HG03565 (cell line): ENCODE measurements around the gene VILL.

Experiments used
- ATAC-seq: cut with Tn5 transposase; IDR thresholded peaks from one replicate; pipeline ENCODE4 v1.9.1; 2021; ENCODE audit warnings: mild to moderate bottlenecking, moderate library complexity; ENCODE audit not compliant: unreplicated experiment

The VILL gene

GRCh38 chr3:37990527-37990926 is at the start of gene VILL:
VILL (plus strand) TSS chr3:37990786; CDS start chr3:37993673, 2,887 bp downstream.
- no peak for ATAC-seq

- ATAC-seq, result no peak
Measured at GRCh38 chr3:37941608-37942508, 48.7 kb upstream of the VILL start.

- ATAC-seq, result no peak
Measured at GRCh38 chr3:37942646-37943045, 47.9 kb upstream of the VILL start.

- ATAC-seq, result no peak
Measured at GRCh38 chr3:37943126-37943525, 47.5 kb upstream of the VILL start.

GRCh38 chr3:37943631-37944314 is 46.8 kb upstream of the VILL start:
- no peak for ATAC-seq

- ATAC-seq, result no peak
Measured at GRCh38 chr3:37944391-37944842, 46.2 kb upstream of the VILL start.

- no peak for ATAC-seq
Measured at GRCh38 chr3:37945156-37945806, 45.3 kb upstream of the VILL start.

DNA sequence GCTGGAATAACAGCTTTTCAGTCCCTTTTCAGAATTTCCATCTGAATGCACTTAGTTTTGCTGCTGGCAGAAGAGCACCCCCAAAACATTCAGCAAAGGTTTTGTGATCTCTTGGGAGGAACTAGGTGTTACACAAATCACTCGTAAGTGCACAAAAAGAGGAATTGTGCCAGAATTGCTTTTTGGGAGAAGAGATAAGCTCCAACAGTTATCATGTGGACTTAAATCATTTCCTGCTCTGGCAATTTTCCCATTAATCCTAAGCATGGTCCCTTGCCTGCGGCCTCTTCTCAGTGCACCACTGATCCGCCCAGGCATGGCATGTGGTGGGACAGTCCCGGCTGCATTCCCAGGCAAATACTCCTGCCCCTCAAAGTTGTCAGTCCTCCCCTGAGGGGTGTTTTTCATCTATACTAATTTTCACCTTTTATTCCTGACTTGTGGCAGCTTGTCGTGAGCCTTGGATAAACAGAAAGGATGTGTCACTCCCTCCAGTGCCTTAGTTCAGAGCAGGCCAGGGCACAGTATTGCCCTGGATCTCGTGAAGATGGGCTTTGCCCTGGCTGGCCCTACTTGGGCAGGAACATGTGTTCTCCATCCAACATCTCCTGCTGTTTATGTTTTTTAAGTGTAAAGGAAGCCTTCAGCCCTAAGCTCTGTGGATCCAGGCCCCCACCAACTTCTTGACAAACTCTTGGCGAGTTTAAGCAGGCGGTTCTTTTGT is 44.6 kb upstream of the VILL start:
- ATAC-seq, result no peak

- no peak for ATAC-seq
Measured at GRCh38 chr3:37946531-37946889, 44.1 kb upstream of the VILL start.

DNA sequence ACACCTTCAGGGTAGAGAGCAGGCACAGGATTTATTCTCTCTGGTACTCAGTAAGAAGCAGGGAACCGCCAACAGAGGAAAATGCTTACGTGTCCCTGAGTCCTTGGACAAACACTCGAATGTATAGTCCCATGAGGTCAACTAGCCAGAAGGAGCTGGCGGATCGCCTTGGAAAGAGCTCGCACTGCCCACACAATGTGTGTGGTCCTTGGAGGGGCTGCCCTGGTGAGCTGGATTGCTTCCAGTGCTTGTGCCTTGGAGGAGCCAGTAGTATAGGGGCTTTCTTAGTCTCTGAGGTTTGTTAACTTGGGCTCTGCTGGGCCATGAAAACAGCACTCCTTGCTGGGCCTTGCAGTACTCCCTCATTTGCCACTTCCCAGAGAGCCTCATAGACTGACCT is 40.7 kb upstream of the VILL start:
- ATAC-seq, result no peak

DNA sequence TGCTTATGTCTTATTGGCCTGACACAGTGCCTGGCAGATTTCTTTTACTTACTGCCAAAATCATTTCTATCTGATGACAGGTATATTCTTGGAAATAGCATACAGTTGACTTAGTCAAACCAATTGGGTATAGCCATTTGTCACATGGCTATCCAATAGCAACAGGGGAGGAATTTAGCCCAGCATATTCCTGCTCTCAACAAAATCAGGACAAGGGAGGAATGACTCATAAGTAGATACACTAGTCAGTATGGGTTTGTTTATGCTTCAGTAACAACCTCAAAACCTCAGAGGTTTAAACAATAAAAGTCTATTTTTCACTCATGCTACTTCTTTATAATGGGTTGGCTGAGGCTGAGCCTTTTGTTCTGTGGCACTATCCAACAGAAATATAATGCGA is 38.0 kb upstream of the VILL start:
- no peak for ATAC-seq

DNA sequence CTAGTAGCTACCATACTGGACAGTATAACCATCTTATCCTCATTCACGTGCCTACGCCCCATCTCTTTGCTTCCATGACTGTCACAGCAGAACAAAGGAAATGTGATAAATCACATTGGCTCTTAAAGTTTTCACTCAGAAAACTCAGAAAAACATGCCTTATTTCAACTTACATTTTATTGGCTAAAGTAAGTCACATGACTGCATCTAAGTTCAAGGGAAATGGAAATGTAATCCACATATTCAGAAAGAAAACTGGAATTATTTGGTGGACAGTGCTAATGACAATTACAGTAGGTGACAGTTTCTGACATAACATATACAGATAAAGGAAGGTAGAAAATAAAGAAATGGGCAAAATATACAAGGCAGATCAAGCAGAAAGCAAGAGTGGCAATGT is 37.4 kb upstream of the VILL start:
- ATAC-seq, result no peak

- no peak for ATAC-seq
Measured at GRCh38 chr3:37953707-37954394, 36.7 kb upstream of the VILL start.

- ATAC-seq, result no peak
Measured at GRCh38 chr3:37954881-37955280, 35.7 kb upstream of the VILL start.

DNA sequence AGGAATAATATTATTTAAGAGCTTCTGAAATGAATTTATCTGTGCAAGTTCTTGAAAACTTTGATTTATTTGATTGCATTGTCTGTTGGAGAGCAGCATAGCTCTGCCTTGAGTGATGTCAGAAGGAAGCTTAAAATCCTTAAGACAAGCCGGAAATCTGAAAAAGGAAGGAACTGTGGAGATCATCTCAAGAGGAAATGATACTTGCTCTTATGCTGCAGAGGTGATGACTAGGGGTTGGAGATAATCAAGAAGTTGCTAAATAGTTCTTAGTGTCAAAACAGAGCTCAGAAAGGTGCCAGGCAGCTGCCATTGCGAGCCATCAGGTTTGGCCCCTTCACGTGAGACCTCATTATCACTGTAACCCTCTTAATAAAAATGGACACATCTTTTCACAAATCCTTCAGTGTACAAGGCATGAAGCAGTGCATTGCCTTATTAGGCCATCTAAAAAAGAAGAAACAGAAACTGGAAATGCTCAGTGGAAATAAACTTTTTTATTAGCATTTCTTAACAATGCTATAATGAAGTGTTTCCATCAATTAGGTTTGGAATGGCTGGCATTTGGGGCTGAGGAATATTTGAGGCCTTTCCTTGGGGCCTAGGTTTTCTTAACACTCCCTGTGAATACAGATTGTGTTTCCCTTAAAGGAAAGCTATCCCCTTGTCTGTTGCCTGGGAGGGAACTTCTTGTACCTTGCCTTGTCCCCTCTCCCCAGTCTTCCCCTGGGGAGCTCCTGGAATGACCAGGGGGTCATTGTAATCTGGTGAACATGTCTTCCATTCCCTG is 34.5 kb upstream of the VILL start:
- no peak for ATAC-seq

GRCh38 chr3:37956723-37957538 is 33.7 kb upstream of the VILL start:
- ATAC-seq, result no peak

DNA sequence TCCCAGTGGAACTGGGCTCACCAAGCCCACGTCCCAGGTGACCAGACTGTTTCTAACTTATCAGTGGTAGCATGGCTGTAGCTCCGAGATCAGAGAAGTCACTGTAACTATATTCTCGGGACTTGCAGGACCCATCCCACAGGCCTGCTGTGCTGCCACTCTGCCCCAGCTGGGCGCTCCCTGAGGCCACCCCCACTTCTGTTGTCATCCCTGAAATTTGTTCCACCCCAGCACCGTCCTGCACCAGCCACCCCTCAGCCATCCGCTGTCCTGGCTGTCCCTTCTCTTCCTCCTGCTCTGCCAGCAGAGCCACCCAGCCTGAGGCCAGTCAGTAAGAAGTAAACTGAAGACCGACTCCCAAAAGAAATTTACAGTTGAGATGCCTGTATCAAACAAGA is 33.0 kb upstream of the VILL start:
- no peak for ATAC-seq

DNA sequence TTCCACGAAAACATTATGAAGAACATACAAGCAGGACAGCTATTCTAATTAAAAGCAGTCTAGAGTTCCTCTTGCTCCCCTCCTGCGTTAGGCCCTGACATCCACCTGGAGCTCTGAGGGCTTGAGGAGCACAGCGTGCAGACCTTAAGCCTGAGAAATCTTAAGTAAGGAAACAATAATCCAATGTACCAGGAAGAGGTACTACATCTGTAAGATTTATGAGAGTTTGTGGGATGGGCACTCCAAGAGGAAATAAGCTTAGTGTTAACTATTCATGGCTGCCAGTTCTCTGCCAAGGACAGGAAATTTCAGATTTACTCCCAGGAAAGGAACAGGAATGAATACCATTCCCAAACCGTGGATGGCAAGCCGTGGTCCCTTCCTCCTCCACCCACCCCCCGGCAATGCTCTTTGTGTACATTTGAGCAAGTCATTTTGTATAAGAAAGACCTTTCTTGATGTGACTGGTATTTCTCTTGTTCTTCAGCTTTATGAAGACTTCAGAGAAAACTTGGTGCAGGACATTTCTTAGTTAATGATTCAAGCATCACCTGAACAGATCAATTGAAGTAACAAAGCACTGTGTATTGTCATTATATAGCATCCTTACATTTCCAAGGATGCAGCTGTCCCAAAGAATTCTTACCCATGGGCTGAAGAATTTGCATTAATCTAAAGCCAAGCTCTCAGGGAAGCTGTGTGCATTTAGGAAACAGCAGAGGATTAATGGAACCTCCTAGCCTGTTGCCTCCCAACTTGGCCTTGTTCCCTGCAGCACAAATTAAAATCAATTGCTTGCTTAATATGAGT is 28.8 kb upstream of the VILL start:
- ATAC-seq, result no peak
